H1 (cell line): Measurements from ENCODE around the gene CDCP1. TPM values are rescaled to one million over a fixed set of nuclear protein-coding genes. Genes with fewer than 3 reads are reported as not detected.

Experiments
- CTCF ChIA-PET: fragments of 300-600 bp; sonication (Branson Sonifier 250); formaldehyde crosslinking; loops from one replicate; lab custom pipeline; 2021; ENCODE audit not compliant: partially characterized antibody; lab: Charles Lee
- POLR2A ChIA-PET: fragments of 300-600 bp; sonication (Branson Sonifier 250); formaldehyde crosslinking; loops from one replicate; lab custom pipeline; 2021; ENCODE audit warnings: inconsistent platforms; ENCODE audit not compliant: partially characterized antibody; lab: Charles Lee
- DNase-seq, 2 experiments: peaks; one replicate each; pipeline versions ENCODE4 v3.0.0 to v3.0.0-alpha.2; 2010 to 2022; ENCODE audit warnings: low spot score in 2 of 2, low read depth in 1 of 2, mixed read lengths in 1 of 2
- FAIRE-seq: peaks from 2 replicates; lab custom pipeline; 2011; peaks lifted over from hg19 to GRCh38; lab: Jason Lieb, UNC
- H2AFZ ChIP-seq: 2 replicates; pipeline ENCODE4 v1.8.1; 2012; ENCODE audit warnings: low read length, inconsistent platforms
- H2AK5ac ChIP-seq: 2 replicates; pipeline ENCODE4 v1.6.1; 2013; ENCODE audit warnings: low read depth, low read length
- H2BK120ac ChIP-seq: replicated peaks from 2 replicates; pipeline ENCODE3; 2013; ENCODE audit warnings: low read depth, low read length, inconsistent platforms
- H2BK12ac ChIP-seq: 2 replicates; pipeline ENCODE4 v1.6.1; 2013; ENCODE audit warnings: low read depth, low read length
- H2BK15ac ChIP-seq: 2 replicates; pipeline ENCODE4 v1.6.1; 2013; ENCODE audit warnings: low read length
- H2BK20ac ChIP-seq: 2 replicates; pipeline ENCODE4 v1.6.1; 2013; ENCODE audit warnings: low read length
- H2BK5ac ChIP-seq: 2 replicates; pipeline ENCODE4 v1.6.1; 2013; ENCODE audit warnings: low read depth, low read length
- H3K14ac ChIP-seq: 2 replicates; pipeline ENCODE4 v1.6.1; 2013; ENCODE audit warnings: inconsistent platforms; ENCODE audit not compliant: insufficient read length
- H3K18ac ChIP-seq: 2 replicates; pipeline ENCODE4 v1.6.1; 2013; ENCODE audit warnings: low read length; ENCODE audit errors: extremely low read depth
- H3K23ac ChIP-seq: 2 replicates; pipeline ENCODE4 v1.6.1; 2013; ENCODE audit warnings: inconsistent platforms; ENCODE audit not compliant: insufficient read length
- H3K23me2 ChIP-seq: 2 replicates; pipeline ENCODE4 v1.6.1; 2013; ENCODE audit warnings: low read depth, low read length
- H3K27ac ChIP-seq: 2 replicates; pipeline ENCODE4 v1.6.1; 2011; ENCODE audit warnings: low read depth, low read length, inconsistent platforms
- H3K27me3 ChIP-seq, 4 experiments: replicated peaks in 1 of 4; 1 replicate in 1 of 4; 2 replicates in 3 of 4; pipeline versions ENCODE4 v1.6.1 to v1.8.1; 2011 to 2013; ENCODE audit warnings: low read length in 3 of 4, mild to moderate bottlenecking in 3 of 4, inconsistent platforms in 2 of 4, mixed read lengths in 2 of 4, moderate library complexity in 1 of 4; ENCODE audit not compliant: control insufficient read depth in 3 of 4, insufficient read depth in 3 of 4; ENCODE audit errors: extremely low read depth in 1 of 4
- H3K36me3 ChIP-seq, 4 experiments: 2 replicates each; pipeline versions ENCODE4 v1.6.1 to v1.8.1; 2011 to 2013; ENCODE audit warnings: mild to moderate bottlenecking in 4 of 4, low read length in 3 of 4, moderate library complexity in 2 of 4, control low read depth in 1 of 4, inconsistent platforms in 1 of 4; ENCODE audit not compliant: insufficient read depth in 4 of 4, control insufficient read depth in 2 of 4
- H3K4ac ChIP-seq: replicated peaks from 2 replicates; pipeline ENCODE3; 2013; ENCODE audit warnings: low read length, low read depth, mixed read lengths, inconsistent platforms; ENCODE audit not compliant: insufficient read length
- H3K4me1 ChIP-seq, 4 experiments: replicated peaks in 1 of 4; 1 replicate in 1 of 4; 2 replicates in 3 of 4; pipeline versions ENCODE4 v1.6.1 to v1.8.1; 2011 to 2013; ENCODE audit warnings: low read length in 3 of 4, inconsistent platforms in 2 of 4, mixed read lengths in 1 of 4; ENCODE audit not compliant: insufficient read depth in 4 of 4, control insufficient read depth in 3 of 4
- H3K4me2 ChIP-seq, 2 experiments: 2 replicates each; pipeline versions ENCODE4 v1.6.1 to v1.8.1; 2011 to 2013; ENCODE audit warnings: low read depth in 2 of 2, low read length in 2 of 2, control low read depth in 1 of 2, inconsistent platforms in 1 of 2, mild to moderate bottlenecking in 1 of 2; ENCODE audit not compliant: insufficient read depth in 1 of 2
- H3K4me3 ChIP-seq, 4 experiments: fragments of 200-600, 300-600 bp in 1 of 4; sonication (generic), shearing (Covaris generic), sonication (Bioruptor Twin) in 1 of 4; 2 replicates each; pipeline versions ENCODE4 v1.5.1 to v1.8.1; 2011 to 2016; ENCODE audit warnings: low read length in 4 of 4, low read depth in 3 of 4, control low read depth in 2 of 4, inconsistent platforms in 2 of 4, mild to moderate bottlenecking in 2 of 4, mixed read lengths in 1 of 4, moderate library complexity in 1 of 4; ENCODE audit not compliant: insufficient read depth in 2 of 4; ENCODE audit errors: extremely low read depth in 1 of 4
- H3K56ac ChIP-seq: replicated peaks from 2 replicates; pipeline ENCODE3; 2013; ENCODE audit warnings: low read depth, mild to moderate bottlenecking, mixed read lengths, low read length, inconsistent platforms; ENCODE audit not compliant: insufficient read length
- H3K79me1 ChIP-seq: 2 replicates; pipeline ENCODE4 v1.6.1; 2013; ENCODE audit warnings: low read depth, low read length, control low read depth
- H3K79me2 ChIP-seq, 2 experiments: 2 replicates each; pipeline versions ENCODE4 v1.6.1 to v1.8.1; 2012 to 2013; ENCODE audit warnings: low read length in 2 of 2, mild to moderate bottlenecking in 2 of 2, inconsistent platforms in 1 of 2; ENCODE audit not compliant: insufficient read depth in 2 of 2, control insufficient read depth in 1 of 2
- H3K9ac ChIP-seq, 4 experiments: replicated peaks in 1 of 4; 1 replicate in 1 of 4; 2 replicates in 3 of 4; pipeline versions ENCODE4 v1.6.1 to v1.8.1; 2011 to 2013; ENCODE audit warnings: low read depth in 3 of 4, low read length in 3 of 4, control low read depth in 2 of 4, mild to moderate bottlenecking in 2 of 4, moderate library complexity in 2 of 4, inconsistent platforms in 1 of 4; ENCODE audit errors: extremely low read depth in 1 of 4
- H3K9me3 ChIP-seq, 2 experiments: 2 replicates each; pipeline versions ENCODE4 v1.6.1 to v1.8.1; 2012 to 2013; ENCODE audit warnings: mild to moderate bottlenecking in 2 of 2, moderate library complexity in 2 of 2, control low read depth in 1 of 2, inconsistent platforms in 1 of 2, low read depth in 1 of 2, low read length in 1 of 2, mixed read lengths in 1 of 2; ENCODE audit not compliant: insufficient read depth in 2 of 2
- H4K20me1 ChIP-seq, 2 experiments: replicated peaks in 1 of 2; 2 replicates each; pipeline versions ENCODE3 to v1.8.1; 2011 to 2013; ENCODE audit warnings: inconsistent platforms in 2 of 2, low read length in 2 of 2, mild to moderate bottlenecking in 1 of 2; ENCODE audit not compliant: insufficient read depth in 2 of 2, control insufficient read depth in 1 of 2
- H4K5ac ChIP-seq: 2 replicates; pipeline ENCODE4 v1.6.1; 2013; ENCODE audit warnings: low read length, low read depth, mixed read lengths, inconsistent platforms; ENCODE audit not compliant: insufficient read length
- H4K8ac ChIP-seq: 2 replicates; pipeline ENCODE4 v1.8.0; 2013; ENCODE audit warnings: mild to moderate bottlenecking, moderate library complexity, low read length, inconsistent platforms; ENCODE audit not compliant: insufficient read depth; ENCODE audit errors: extremely low read depth
- H4K91ac ChIP-seq: replicated peaks from 2 replicates; pipeline ENCODE3; 2013; ENCODE audit warnings: low read length, mixed read lengths, inconsistent platforms; ENCODE audit not compliant: insufficient read length
- ATF3 ChIP-seq: IDR thresholded peaks from 2 replicates; pipeline ENCODE4 v1.6.1; 2011; ENCODE audit warnings: low read depth, mild to moderate bottlenecking, low read length; ENCODE audit not compliant: insufficient read depth
- BACH1 ChIP-seq: IDR thresholded peaks from 2 replicates; pipeline ENCODE4 v1.6.1; 2012; ENCODE audit warnings: low read length, improper control_type of control experiment
- E2F6 ChIP-seq: IDR thresholded peaks from 2 replicates; pipeline ENCODE4 v1.6.1; 2012; ENCODE audit warnings: inconsistent platforms
- EP300 ChIP-seq, 2 experiments: IDR thresholded peaks; 1 replicate in 1 of 2; 2 replicates in 1 of 2; pipeline ENCODE4 v1.6.1; 2011 to 2012; ENCODE audit warnings: low read depth in 2 of 2, low read length in 2 of 2, mild to moderate bottlenecking in 2 of 2, borderline replicate concordance in 1 of 2, inconsistent platforms in 1 of 2, moderate library complexity in 1 of 2
- JUND ChIP-seq: IDR thresholded peaks from 2 replicates; pipeline ENCODE4 v1.6.1; 2011; ENCODE audit warnings: mild to moderate bottlenecking, improper control_type of control experiment, low read length
- KDM5A ChIP-seq: fragments of 200-600 bp; IDR thresholded peaks from 2 replicates; pipeline ENCODE4 v1.7.1; 2012; ENCODE audit warnings: mild to moderate bottlenecking, low read length, inconsistent platforms, mixed read lengths
- NRF1 ChIP-seq: IDR thresholded peaks from 2 replicates; pipeline ENCODE4 v1.6.1; 2011; ENCODE audit warnings: mild to moderate bottlenecking, low read depth, low read length, improper control_type of control experiment
- POLR2A ChIP-seq, 2 experiments: IDR thresholded peaks; 1 replicate in 1 of 2; 2 replicates in 1 of 2; pipeline ENCODE4 v1.6.1; 2011; ENCODE audit warnings: low read depth in 2 of 2, low read length in 2 of 2, mild to moderate bottlenecking in 2 of 2; ENCODE audit errors: control extremely low read depth in 1 of 2
- RFX5 ChIP-seq: IDR thresholded peaks from 2 replicates; pipeline ENCODE4 v1.6.1; 2011; ENCODE audit warnings: low read depth, low read length, improper control_type of control experiment, borderline replicate concordance
- RNF2 ChIP-seq: fragments of 200-900, 300-1000 bp; sonication (generic); IDR thresholded peaks from 2 replicates; pipeline ENCODE4 v1.7.1; 2016; ENCODE audit warnings: borderline replicate concordance, low read depth, mild to moderate bottlenecking, antibody characterized with exemption, low read length; ENCODE audit not compliant: poor library complexity, severe bottlenecking; ENCODE audit errors: missing control alignments
- TCF12 ChIP-seq: IDR thresholded peaks from 2 replicates; pipeline ENCODE4 v1.6.1; 2011; ENCODE audit warnings: low read depth, mild to moderate bottlenecking, low read length
- TEAD4 ChIP-seq: IDR thresholded peaks from 2 replicates; pipeline ENCODE4 v1.6.1; 2012; ENCODE audit warnings: low read depth, low read length, inconsistent platforms, mixed read lengths
- WGBS, 2 experiments: shearing (Covaris generic) in 1 of 2; methylation state at CpG; one replicate each; pipeline versions ENCODE4 v1.1.6 to v1.1.7; 2013 to 2015; ENCODE audit warnings: low lambda C conversion rate in 2 of 2, mixed read lengths in 2 of 2, inconsistent platforms in 1 of 2, low coverage in 1 of 2, missing lambda C conversion rate in 1 of 2; ENCODE audit not compliant: insufficient replicate concordance in 2 of 2, insufficient coverage in 1 of 2, insufficient read length in 1 of 2; ENCODE audit errors: extremely low coverage in 1 of 2, missing lambda C conversion rate in 1 of 2; 5-methylcytosine and 5-hydroxymethylcytosine counted together
- polyA plus RNA-seq, 7 experiments: library from polyadenylated mRNA; depleted of rRNA in 3 of 7; stranded (reverse) in 5 of 7; unstranded in 2 of 7; fragments of >200 nt in 5 of 7; fragments of 200-250 nt in 2 of 7; gene quantifications; 1 replicate in 5 of 7; 2 replicates in 1 of 7; 4 replicates in 1 of 7; pipeline versions ENCODE4 v1.2.1 to v1.2.3, GENCODE V29; 2011 to 2013; ENCODE audit warnings: missing spikeins in 2 of 7, mixed read lengths in 2 of 7
- total RNA-seq: library from RNA; stranded (reverse); fragmentation: NEBNext Ultra II Directional; extraction: Animal tissue kit (Norgen Biotek cat#: 25700); gene quantifications from 2 replicates; pipeline ENCODE4 v1.2.1, GENCODE V29; 2021

The CDCP1 gene
- total and polyA plus RNA-seq, 2 of the 8 experiments (the other 6 are each of a cell fraction or from before 2014, with no cell fraction given), result 10.0 to 23.3 TPM

GRCh38 chr3:45110509-45110833, 35.7 kb downstream of the CDCP1 start:
- H3K23me2 ChIP-seq, result no peaks in the 10 kb centered on the region
- no peak for FAIRE-seq
- H3K27me3 ChIP-seq, result no peaks in the 10 kb centered on the region
- no peak overlapping the region for H3K27ac ChIP-seq
- WGBS, 2 experiments, result 80% methylated on average over 7 of the region's 10 CpGs; no CpG with 5 or more reads in 1 of the 2 experiments
- no peak overlapping the region for H3K4me2 ChIP-seq
- H4K8ac ChIP-seq, result no peak overlapping the region
- no peak overlapping the region for H2AFZ ChIP-seq
- no peaks in the 10 kb centered on the region for H3K9me3 ChIP-seq
- H3K36me3 ChIP-seq, result peaks cover 0 to 20% (median 4%) of the 10 kb centered on the region in 4 experiments; a peak in 4 of 8 replicates
- H2BK120ac ChIP-seq, result no peak overlapping the region
- H2BK20ac ChIP-seq, result no peak overlapping the region
- H3K9ac ChIP-seq, result no peak overlapping the region
- no peak overlapping the region for H3K56ac ChIP-seq
- no peak overlapping the region for H4K5ac ChIP-seq
- H3K79me2 ChIP-seq, result no peaks in the 10 kb centered on the region
- H3K4me1 ChIP-seq, result no peaks in the 10 kb centered on the region
- H2AK5ac ChIP-seq, result no peak overlapping the region
- H3K14ac ChIP-seq, result no peak overlapping the region
- H3K79me1 ChIP-seq, result no peaks in the 10 kb centered on the region
- TF ChIP-seq ATF3 (no peak), JUND (no peak), TEAD4 (no peak), RNF2 (no peak), RFX5 (no peak), TCF12 (no peak), POLR2A (IDR thresholded peaks at IDR 0.05; ENCODE audit: control extremely low read depth in 1 of 2, low read depth in 2 of 2, low read length in 2 of 2) (no peak), EP300 (IDR thresholded peaks at IDR 0.05; ENCODE audit: borderline replicate concordance in 1 of 2, low read depth in 2 of 2, low read length in 2 of 2) (no peak), NRF1 (no peak), BACH1 (no peak), E2F6 (no peak), KDM5A (no peak)
- TF ChIP-seq, all 59 proteins: peak for 0
- Histone ChIP-seq H3K4ac (no peak overlapping the region), H4K20me1 (no peaks in the 10 kb centered on the region), H3K18ac (no peak overlapping the region), H2BK5ac (no peak overlapping the region), H3K23ac (no peak overlapping the region), H4K91ac (no peak overlapping the region), H2BK15ac (no peak overlapping the region), H3K4me3 (no peak overlapping the region), H2BK12ac (no peak overlapping the region)
- POLR2A ChIA-PET, result interaction anchor here (0.8 kb wide), 1 partner anchor 21 kb away, joined by 3 read pairs; no protein-coding TSS in a partner anchor
- CTCF ChIA-PET, result interaction anchor here (0.9 to 1.5 kb wide), 4 partner anchors 9 to 55 kb away, joined by 3 to 7 read pairs (median 4); no protein-coding TSS in a partner anchor
- no peak for DNase-seq
